ENCODE measurements around the gene AKAP13.
"Not testable (repeated sequence)": the region's sequence is repeated elsewhere in the genome, so short reads cannot be mapped to it uniquely, and the experiment has no call there.

The AKAP13 gene

GRCh38 chr15:85564686-85565085 lies 184.3 kb downstream of the AKAP13 start:
- Mint-ChIP-seq H3K4me1 (peaks cover 23% of the 10 kb centered on the region), H3K4me3 (no peak overlapping the region), H3K27ac (peak overlapping the region in 1 of 2 donors; percentile 6), H3K27me3 (no peaks in the 10 kb centered on the region), H3K9me3 (peaks cover 0 to 4% of the 10 kb centered on the region in 2 donors)
- DNase-seq (no peak), ATAC-seq (no peak)

- Mint-ChIP-seq H3K9me3 (peaks cover 0 to 4% of the 10 kb centered on the region in 2 donors), H3K27ac (peak overlapping the region in 1 of 2 donors; percentile 80), H3K4me3 (no peak overlapping the region), H3K27me3 (no peaks in the 10 kb centered on the region), H3K4me1 (peaks cover 38% of the 10 kb centered on the region)
- DNase-seq (no peak), ATAC-seq (no peak)
Measured at GRCh38 chr15:85568261-85568808, 187.9 kb downstream of the AKAP13 start.

- no peak overlapping the region for H3K4me3 Mint-ChIP-seq
- no peak for ATAC-seq
- peak overlapping the region in 1 of 2 donors; percentile 7 for H3K27ac Mint-ChIP-seq
- no peaks in the 10 kb centered on the region for H3K27me3 Mint-ChIP-seq
- H3K4me1 Mint-ChIP-seq = peaks cover 33% of the 10 kb centered on the region
- peaks cover 0 to 4% of the 10 kb centered on the region in 2 donors for H3K9me3 Mint-ChIP-seq
- DNase-seq = no peak
Measured at GRCh38 chr15:85570336-85570735, 189.9 kb downstream of the AKAP13 start.

GRCh38 chr15:85571780-85572179 lies 191.4 kb downstream of the AKAP13 start:
- H3K27ac Mint-ChIP-seq = peak overlapping the region in 1 of 2 donors; percentile 50
- no peak overlapping the region for H3K4me3 Mint-ChIP-seq
- no peak for DNase-seq
- H3K27me3 Mint-ChIP-seq = no peaks in the 10 kb centered on the region
- H3K9me3 Mint-ChIP-seq = peaks cover 0 to 4% of the 10 kb centered on the region in 2 donors
- no peak for ATAC-seq
- H3K4me1 Mint-ChIP-seq = peaks cover 33% of the 10 kb centered on the region

GRCh38 chr15:85576392-85576791 lies 196.0 kb downstream of the AKAP13 start:
- no peak for DNase-seq
- Mint-ChIP-seq H3K27ac (no peak overlapping the region), H3K27me3 (no peaks in the 10 kb centered on the region), H3K9me3 (no peaks in the 10 kb centered on the region), H3K4me3 (no peak overlapping the region), H3K4me1 (peaks cover 36% of the 10 kb centered on the region)
- ATAC-seq = no peak

GRCh38 chr15:85578941-85579701 lies 198.7 kb downstream of the AKAP13 start:
- Mint-ChIP-seq H3K27me3 (no peaks in the 10 kb centered on the region), H3K4me3 (no peak overlapping the region), H3K4me1 (peaks cover 54% of the 10 kb centered on the region), H3K27ac (no peak overlapping the region), H3K9me3 (no peaks in the 10 kb centered on the region)
- no peak for DNase-seq
- ATAC-seq = no peak

- ATAC-seq (no peak), DNase-seq (no peak)
- Mint-ChIP-seq H3K27ac (peak overlapping the region in 1 of 2 donors; percentile 61), H3K4me1 (peaks cover 64% of the 10 kb centered on the region), H3K9me3 (no peaks in the 10 kb centered on the region), H3K27me3 (no peaks in the 10 kb centered on the region), H3K4me3 (peak overlapping the region; percentile 91 to 93)
Measured at GRCh38 chr15:85579957-85580694, 199.7 kb downstream of the AKAP13 start.

- H3K27me3 Mint-ChIP-seq = no peaks in the 10 kb centered on the region
Measured at GRCh38 chr15:85580879-85581278, 200.5 kb downstream of the AKAP13 start.

GRCh38 chr15:85581495-85581894 lies 201.1 kb downstream of the AKAP13 start:
- peaks cover 78% of the 10 kb centered on the region for H3K4me1 Mint-ChIP-seq
- peak overlapping the region; percentile 91 to 93 for H3K4me3 Mint-ChIP-seq
- peak overlapping the region; percentile 90 to 97 for H3K27ac Mint-ChIP-seq
- peak; percentile 33 to 68 for DNase-seq
- peak; percentile 69 for ATAC-seq
- H3K9me3 Mint-ChIP-seq = no peaks in the 10 kb centered on the region
- no peaks in the 10 kb centered on the region for H3K27me3 Mint-ChIP-seq

More at GRCh38 chr15:85580879-85581278, 200.5 kb downstream of the AKAP13 start:
- peak; percentile 41 to 82 for DNase-seq
- Mint-ChIP-seq H3K9me3 (no peaks in the 10 kb centered on the region), H3K4me1 (peaks cover 72% of the 10 kb centered on the region), H3K4me3 (peak overlapping the region; percentile 91 to 93), H3K27ac (peak overlapping the region; percentile 83 to 97)
- ATAC-seq = peak; percentile 85

- Mint-ChIP-seq H3K9me3 (no peaks in the 10 kb centered on the region), H3K27me3 (no peaks in the 10 kb centered on the region), H3K4me3 (peak overlapping the region; percentile 91 to 93), H3K4me1 (peaks cover 78% of the 10 kb centered on the region), H3K27ac (peak overlapping the region; percentile 90 to 97)
- ATAC-seq = peak; percentile 71
- DNase-seq = peak; percentile 49 to 67
Measured at GRCh38 chr15:85582131-85583079, 202.0 kb downstream of the AKAP13 start.

- peak overlapping the region; percentile 90 to 97 for H3K27ac Mint-ChIP-seq
- no peaks in the 10 kb centered on the region for H3K9me3 Mint-ChIP-seq
- H3K27me3 Mint-ChIP-seq = no peaks in the 10 kb centered on the region
- H3K4me1 Mint-ChIP-seq = peaks cover 86% of the 10 kb centered on the region
- H3K4me3 Mint-ChIP-seq = peak overlapping the region; percentile 91 to 93
- DNase-seq (no peak), ATAC-seq (no peak)
Measured at GRCh38 chr15:85583442-85583841, 203.0 kb downstream of the AKAP13 start.

- peak overlapping the region; percentile 91 to 93 for H3K4me3 Mint-ChIP-seq
- ATAC-seq (peak; percentile 25), DNase-seq (peak in 1 of 2 donors; percentile 61)
- no peaks in the 10 kb centered on the region for H3K9me3 Mint-ChIP-seq
- peaks cover 87% of the 10 kb centered on the region for H3K4me1 Mint-ChIP-seq
- no peaks in the 10 kb centered on the region for H3K27me3 Mint-ChIP-seq
- peak overlapping the region; percentile 90 to 97 for H3K27ac Mint-ChIP-seq
Measured at GRCh38 chr15:85583923-85584390, 203.6 kb downstream of the AKAP13 start.

GRCh38 chr15:85584872-85585271 lies 204.5 kb downstream of the AKAP13 start:
- Mint-ChIP-seq H3K27me3 (no peaks in the 10 kb centered on the region), H3K4me3 (peak overlapping the region in 1 of 2 donors; percentile 91), H3K27ac (peak overlapping the region in 1 of 2 donors; percentile 27), H3K4me1 (peaks cover 78% of the 10 kb centered on the region), H3K9me3 (no peaks in the 10 kb centered on the region)
- no peak for DNase-seq
- no peak for ATAC-seq

GRCh38 chr15:85586196-85586595 lies 205.8 kb downstream of the AKAP13 start:
- peak in 1 of 2 donors; percentile 78 for DNase-seq
- Mint-ChIP-seq H3K4me3 (peak overlapping the region in 1 of 2 donors; percentile 91), H3K4me1 (peaks cover 66% of the 10 kb centered on the region)
- peak; percentile 24 for ATAC-seq
- H3K27ac Mint-ChIP-seq, H3K27me3 Mint-ChIP-seq, H3K9me3 Mint-ChIP-seq: not testable (repeated sequence)
